ENCODE results near the gene ABI2. TPM values are rescaled to one million over a fixed set of nuclear protein-coding genes. Genes with fewer than 3 reads are reported as not detected.
"Not testable (repeated sequence)": the region's sequence is repeated elsewhere in the genome, so short reads cannot be mapped to it uniquely, and the experiment has no call there.

The ABI2 gene
- total RNA-seq, 1 donor from 2014 or later: 85.4 TPM

DNA sequence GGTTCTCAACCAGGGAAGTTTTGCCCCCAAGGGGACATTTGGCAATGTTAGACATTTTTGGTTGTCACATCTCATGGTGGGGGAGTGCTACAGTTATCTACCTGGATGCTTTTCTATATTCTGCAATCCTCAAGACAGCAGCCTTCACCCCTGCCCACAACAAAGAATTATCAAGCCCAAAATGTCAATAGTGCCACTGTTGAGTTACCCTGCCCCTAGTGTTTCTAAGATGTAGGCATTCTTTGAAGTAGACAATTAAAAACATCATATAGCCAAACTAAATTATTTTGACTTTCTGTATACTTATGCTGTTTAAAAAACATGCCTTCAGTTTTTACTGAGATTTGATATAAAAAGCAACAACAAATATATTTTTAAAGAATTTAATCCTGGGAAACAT lies 48.0 kb downstream of the ABI2 start:
- no peak for DNase-seq (ENCODE audit: extremely low spot score, unreplicated experiment)
- Mint-ChIP-seq H3K9me3 (ENCODE audit: unreplicated experiment) (no peaks in the 10 kb centered on the region), H3K36me3 (ENCODE audit: unreplicated experiment) (peaks cover 2% of the 10 kb centered on the region), H3K4me1 (ENCODE audit: unreplicated experiment) (no peaks in the 10 kb centered on the region), H3K27ac (ENCODE audit: unreplicated experiment) (no peak overlapping the region), H3K27me3 (ENCODE audit: unreplicated experiment) (no peaks in the 10 kb centered on the region), H3K4me3 (ENCODE audit: unreplicated experiment) (no peak overlapping the region)
- TF ChIP-seq, protein P1, sequence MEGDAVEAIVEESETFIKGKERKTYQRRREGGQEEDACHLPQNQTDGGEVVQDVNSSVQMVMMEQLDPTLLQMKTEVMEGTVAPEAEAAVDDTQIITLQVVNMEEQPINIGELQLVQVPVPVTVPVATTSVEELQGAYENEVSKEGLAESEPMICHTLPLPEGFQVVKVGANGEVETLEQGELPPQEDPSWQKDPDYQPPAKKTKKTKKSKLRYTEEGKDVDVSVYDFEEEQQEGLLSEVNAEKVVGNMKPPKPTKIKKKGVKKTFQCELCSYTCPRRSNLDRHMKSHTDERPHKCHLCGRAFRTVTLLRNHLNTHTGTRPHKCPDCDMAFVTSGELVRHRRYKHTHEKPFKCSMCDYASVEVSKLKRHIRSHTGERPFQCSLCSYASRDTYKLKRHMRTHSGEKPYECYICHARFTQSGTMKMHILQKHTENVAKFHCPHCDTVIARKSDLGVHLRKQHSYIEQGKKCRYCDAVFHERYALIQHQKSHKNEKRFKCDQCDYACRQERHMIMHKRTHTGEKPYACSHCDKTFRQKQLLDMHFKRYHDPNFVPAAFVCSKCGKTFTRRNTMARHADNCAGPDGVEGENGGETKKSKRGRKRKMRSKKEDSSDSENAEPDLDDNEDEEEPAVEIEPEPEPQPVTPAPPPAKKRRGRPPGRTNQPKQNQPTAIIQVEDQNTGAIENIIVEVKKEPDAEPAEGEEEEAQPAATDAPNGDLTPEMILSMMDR (IDR thresholded peaks at IDR 0.05): no peak

DNA sequence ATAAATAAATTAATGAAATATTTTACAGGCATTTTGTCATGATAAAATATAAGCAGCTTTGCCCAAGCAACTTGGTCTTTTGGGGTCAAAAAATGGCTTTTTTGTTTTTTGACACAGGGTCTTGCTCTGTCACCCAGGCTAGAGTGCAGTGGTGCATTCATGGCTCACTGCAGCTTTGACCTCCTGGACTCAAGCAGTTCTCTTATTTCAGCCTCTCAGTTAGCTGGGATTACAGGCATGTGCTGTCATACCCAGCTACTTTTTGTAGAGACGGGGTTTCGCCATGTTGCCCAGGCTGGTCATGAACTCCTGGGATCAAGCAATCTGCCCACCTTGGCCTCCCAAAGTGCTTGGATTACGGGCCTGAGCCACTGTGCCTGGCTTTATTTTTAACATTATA lies 51.0 kb downstream of the ABI2 start:
- Mint-ChIP-seq H3K27me3 (ENCODE audit: unreplicated experiment) (no peaks in the 10 kb centered on the region), H3K27ac (ENCODE audit: unreplicated experiment) (no peak overlapping the region), H3K9me3 (ENCODE audit: unreplicated experiment) (no peaks in the 10 kb centered on the region), H3K4me3 (ENCODE audit: unreplicated experiment) (no peak overlapping the region), H3K4me1 (ENCODE audit: unreplicated experiment) (peaks cover 4% of the 10 kb centered on the region), H3K36me3 (ENCODE audit: unreplicated experiment) (peaks cover 11% of the 10 kb centered on the region)
- TF ChIP-seq, protein P1 (IDR thresholded peaks at IDR 0.05): no peak
- DNase-seq (ENCODE audit: extremely low spot score, unreplicated experiment): no peak

DNA sequence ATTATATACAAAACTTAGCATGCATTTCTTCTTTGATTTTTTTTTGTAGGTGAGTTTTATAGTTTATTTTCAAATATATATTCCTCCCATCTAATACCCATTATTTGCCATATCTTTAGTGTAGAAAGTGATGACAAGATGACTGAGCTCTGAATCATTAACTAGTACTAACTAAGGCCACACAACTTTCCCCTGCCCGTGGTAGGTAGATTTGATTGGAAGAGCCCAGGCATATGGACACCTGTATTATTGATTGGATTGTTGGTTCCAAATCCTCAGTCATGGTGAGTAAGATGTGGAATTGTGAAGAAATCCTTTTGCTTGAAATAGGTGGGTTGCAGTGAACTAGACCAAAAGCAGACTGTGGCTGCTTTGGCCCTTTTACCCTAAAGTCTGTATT lies 54.8 kb downstream of the ABI2 start:
- H3K27ac Mint-ChIP-seq (ENCODE audit: unreplicated experiment): peak overlapping the region; percentile 49
- H3K4me1 Mint-ChIP-seq (ENCODE audit: unreplicated experiment): peaks cover 6% of the 10 kb centered on the region

DNA sequence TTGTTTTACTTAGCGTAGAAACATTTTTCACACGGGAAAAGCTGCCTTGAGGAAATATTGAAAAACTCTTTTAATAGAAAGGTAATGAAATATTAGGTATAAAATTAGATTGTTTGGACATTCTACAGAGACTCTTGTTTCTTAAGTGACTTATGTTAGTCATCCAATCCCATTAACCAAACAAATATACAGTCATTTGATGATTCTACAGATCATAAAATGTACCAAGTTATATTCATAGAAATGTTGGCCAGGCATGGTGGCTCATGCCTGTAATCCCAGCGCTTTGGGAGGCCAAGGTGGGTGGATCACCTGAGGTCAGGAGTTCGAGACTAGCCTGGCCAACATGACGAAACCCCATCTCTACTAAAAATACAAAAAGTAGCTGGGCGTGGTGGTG lies 60.0 kb downstream of the ABI2 start:
- not testable (repeated sequence) for DNase-seq (ENCODE audit: extremely low spot score, unreplicated experiment); H3K27me3 Mint-ChIP-seq (ENCODE audit: unreplicated experiment); H3K9me3 Mint-ChIP-seq (ENCODE audit: unreplicated experiment); H3K27ac Mint-ChIP-seq (ENCODE audit: unreplicated experiment); H3K4me3 Mint-ChIP-seq (ENCODE audit: unreplicated experiment); H3K4me1 Mint-ChIP-seq (ENCODE audit: unreplicated experiment)
- H3K36me3 Mint-ChIP-seq (ENCODE audit: unreplicated experiment): peaks cover 16% of the 10 kb centered on the region

More for the DNA sequence above, 54.8 kb downstream of the ABI2 start:
- Mint-ChIP-seq H3K27me3 (ENCODE audit: unreplicated experiment) (no peaks in the 10 kb centered on the region), H3K9me3 (ENCODE audit: unreplicated experiment) (no peaks in the 10 kb centered on the region), H3K36me3 (ENCODE audit: unreplicated experiment) (peaks cover 17% of the 10 kb centered on the region), H3K4me3 (ENCODE audit: unreplicated experiment) (no peak overlapping the region)
- DNase-seq (ENCODE audit: extremely low spot score, unreplicated experiment): no peak
- TF ChIP-seq, protein P1 (IDR thresholded peaks at IDR 0.05): no peak

DNA sequence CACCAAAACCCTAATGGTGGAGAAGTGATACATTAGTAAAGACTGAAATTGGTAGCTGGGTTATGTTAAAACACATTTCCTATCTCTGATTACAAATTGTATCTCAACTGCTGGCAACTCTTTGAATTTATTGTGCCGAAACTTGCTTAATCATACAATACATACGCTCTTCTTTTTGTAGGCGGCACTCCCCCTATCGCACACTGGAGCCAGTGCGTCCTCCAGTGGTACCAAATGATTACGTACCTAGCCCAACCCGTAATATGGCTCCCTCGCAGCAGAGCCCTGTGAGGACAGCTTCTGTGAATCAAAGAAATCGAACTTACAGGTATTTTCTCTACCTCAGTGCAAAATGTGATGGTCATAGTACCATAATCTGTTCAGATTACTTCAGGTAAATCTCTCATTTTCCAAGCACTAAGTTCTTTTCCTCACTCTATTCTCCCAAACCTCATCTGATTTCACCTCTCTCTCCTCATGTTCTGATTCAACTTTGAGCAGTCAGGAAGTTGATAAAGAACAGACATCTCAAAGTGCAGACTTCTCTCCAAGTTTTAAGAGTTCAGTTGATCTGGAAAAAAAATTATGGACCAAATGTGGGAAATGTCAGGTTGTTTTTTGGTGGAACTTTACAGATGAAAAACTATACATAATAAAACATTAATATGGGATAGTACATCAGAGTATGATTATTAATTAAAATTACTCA lies 66.5 kb downstream of the ABI2 start:
- Mint-ChIP-seq H3K27ac (ENCODE audit: unreplicated experiment) (peak overlapping the region; percentile 27), H3K36me3 (ENCODE audit: unreplicated experiment) (peaks cover 37% of the 10 kb centered on the region), H3K4me3 (ENCODE audit: unreplicated experiment) (no peak overlapping the region), H3K9me3 (ENCODE audit: unreplicated experiment) (no peaks in the 10 kb centered on the region), H3K27me3 (ENCODE audit: unreplicated experiment) (no peaks in the 10 kb centered on the region), H3K4me1 (ENCODE audit: unreplicated experiment) (peaks cover 16% of the 10 kb centered on the region)
- DNase-seq (ENCODE audit: extremely low spot score, unreplicated experiment): no peak
- TF ChIP-seq, protein P1 (IDR thresholded peaks at IDR 0.05): no peak

Measured in osteocyte (in vitro differentiated cells).